ENCODE measurements around the gene NFIA.

DNA sequence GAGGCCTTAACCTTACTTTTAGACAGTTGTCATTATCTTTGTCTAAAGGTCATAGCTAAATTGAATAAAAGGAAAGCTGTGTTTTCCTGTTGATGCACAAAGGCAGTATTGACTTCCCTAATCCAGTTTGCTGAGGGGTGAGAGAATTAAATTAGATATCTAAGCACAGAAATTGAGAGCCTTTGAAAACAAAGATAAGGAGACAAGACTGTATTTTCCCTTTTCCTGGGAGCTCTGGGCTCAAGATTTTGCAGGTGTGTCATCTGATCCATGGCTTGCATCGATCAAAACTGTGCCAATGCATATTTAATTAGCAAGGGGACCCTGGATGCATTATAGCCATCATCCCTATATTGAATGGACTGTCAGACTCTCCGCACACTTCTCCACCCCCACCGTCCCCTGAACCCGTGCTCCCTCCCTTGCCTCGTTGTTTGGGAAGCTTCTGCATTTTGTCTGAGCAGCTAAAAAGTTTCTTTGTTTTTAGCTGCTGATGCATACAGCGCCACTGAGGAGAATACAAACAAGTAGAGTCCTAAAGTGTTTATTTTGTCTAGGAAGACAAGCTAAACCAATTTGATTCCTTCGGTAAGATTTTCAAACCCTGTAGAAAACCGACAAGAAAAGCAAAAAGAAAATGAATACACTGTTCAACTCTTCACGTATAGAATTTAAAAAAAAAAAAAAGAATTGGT lies 186.3 kb downstream of the NFIA start:
- no peak for TF ChIP-seq EZH2 (IDR thresholded peaks at IDR 0.05; ENCODE audit: low read length, missing control alignments)
- TF ChIP-seq, protein P1, sequence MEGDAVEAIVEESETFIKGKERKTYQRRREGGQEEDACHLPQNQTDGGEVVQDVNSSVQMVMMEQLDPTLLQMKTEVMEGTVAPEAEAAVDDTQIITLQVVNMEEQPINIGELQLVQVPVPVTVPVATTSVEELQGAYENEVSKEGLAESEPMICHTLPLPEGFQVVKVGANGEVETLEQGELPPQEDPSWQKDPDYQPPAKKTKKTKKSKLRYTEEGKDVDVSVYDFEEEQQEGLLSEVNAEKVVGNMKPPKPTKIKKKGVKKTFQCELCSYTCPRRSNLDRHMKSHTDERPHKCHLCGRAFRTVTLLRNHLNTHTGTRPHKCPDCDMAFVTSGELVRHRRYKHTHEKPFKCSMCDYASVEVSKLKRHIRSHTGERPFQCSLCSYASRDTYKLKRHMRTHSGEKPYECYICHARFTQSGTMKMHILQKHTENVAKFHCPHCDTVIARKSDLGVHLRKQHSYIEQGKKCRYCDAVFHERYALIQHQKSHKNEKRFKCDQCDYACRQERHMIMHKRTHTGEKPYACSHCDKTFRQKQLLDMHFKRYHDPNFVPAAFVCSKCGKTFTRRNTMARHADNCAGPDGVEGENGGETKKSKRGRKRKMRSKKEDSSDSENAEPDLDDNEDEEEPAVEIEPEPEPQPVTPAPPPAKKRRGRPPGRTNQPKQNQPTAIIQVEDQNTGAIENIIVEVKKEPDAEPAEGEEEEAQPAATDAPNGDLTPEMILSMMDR (conservative IDR thresholded peaks at IDR 0.05 in 1 of 2, IDR thresholded peaks at IDR 0.05 in 1 of 2; ENCODE audit: low read depth in 1 of 2, low read length in 2 of 2): no peak

All from fibroblast of lung (primary cell).